IMR-90 (cell line): ENCODE data around the gene KCNMB2. TPM values are rescaled to one million over a fixed set of nuclear protein-coding genes. Genes with fewer than 3 reads are reported as not detected.

Source experiments
- ATAC-seq: fragments of 200-7000 bp; cut with Tn5 transposase; 2 replicates; pipeline ENCODE4 v1.9.1; 2020; ENCODE audit warnings: low read depth, mild to moderate bottlenecking, moderate library complexity
- BruUV-seq: library from RNA; stranded (reverse); fragments of 400-500 nt; replicated peaks from 2 replicates; lab custom pipeline; 2021; lab: Mats Ljungman, UMichigan
- CTCF ChIA-PET: fragments of 300-600 bp; formaldehyde crosslinking; extraction: SDS; loops from one replicate; lab custom pipeline; 2021; ENCODE audit warnings: antibody characterized with exemption; lab: Yijun Ruan, JAX
- POLR2A ChIA-PET: fragments of 300-600 bp; sonication (Branson Sonifier 250); formaldehyde crosslinking; loops from one replicate; lab custom pipeline; 2022; ENCODE audit warnings: antibody characterized with exemption; ENCODE audit not compliant: unreplicated experiment; lab: Charles Lee
- DNase-seq: peaks from one replicate; pipeline ENCODE4 v3.0.0; 2013
- H2AFZ ChIP-seq: replicated peaks from 2 replicates; pipeline ENCODE3; 2013; ENCODE audit warnings: low read length, mild to moderate bottlenecking; ENCODE audit not compliant: poor library complexity
- H2AK5ac ChIP-seq: 2 replicates; pipeline ENCODE4 v1.6.1; 2013; ENCODE audit warnings: low read depth, low read length, inconsistent platforms
- H2AK9ac ChIP-seq: replicated peaks from 2 replicates; pipeline ENCODE3; 2013; ENCODE audit warnings: mild to moderate bottlenecking, low read depth, low read length, moderate library complexity; ENCODE audit not compliant: poor library complexity
- H2BK120ac ChIP-seq: 2 replicates; pipeline ENCODE4 v1.6.1; 2013; ENCODE audit warnings: low read depth, low read length, inconsistent platforms
- H2BK15ac ChIP-seq: 3 replicates; pipeline ENCODE4 v1.6.1; 2013; ENCODE audit warnings: low read depth, low read length, inconsistent platforms
- H2BK20ac ChIP-seq: 2 replicates; pipeline ENCODE4 v1.6.1; 2013; ENCODE audit warnings: low read depth, mild to moderate bottlenecking, inconsistent platforms, low read length, moderate library complexity
- H2BK5ac ChIP-seq: 2 replicates; pipeline ENCODE4 v1.6.1; 2013; ENCODE audit warnings: mild to moderate bottlenecking, low read depth, low read length, inconsistent platforms; ENCODE audit not compliant: poor library complexity, severe bottlenecking
- H3K14ac ChIP-seq: replicated peaks from 2 replicates; pipeline ENCODE4 v1.6.1; 2013; ENCODE audit warnings: low read depth, low read length, inconsistent platforms
- H3K18ac ChIP-seq: 2 replicates; pipeline ENCODE4 v1.6.1; 2013; ENCODE audit warnings: low read depth, low read length, control low read depth
- H3K23ac ChIP-seq: 2 replicates; pipeline ENCODE4 v1.6.1; 2013; ENCODE audit warnings: low read depth, low read length, inconsistent platforms
- H3K27ac ChIP-seq: 2 replicates; pipeline ENCODE4 v1.5.1; 2013; ENCODE audit warnings: mild to moderate bottlenecking, control low read depth, low read length; ENCODE audit not compliant: insufficient read depth
- H3K27me3 ChIP-seq: 2 replicates; pipeline ENCODE4 v1.6.1; 2013; ENCODE audit warnings: low read length; ENCODE audit not compliant: control insufficient read depth, insufficient read depth
- H3K36me3 ChIP-seq: 2 replicates; pipeline ENCODE4 v1.6.1; 2013; ENCODE audit warnings: low read length, mixed read lengths; ENCODE audit not compliant: control insufficient read depth, insufficient read depth
- H3K4ac ChIP-seq: 2 replicates; pipeline ENCODE4 v1.6.1; 2013; ENCODE audit warnings: low read depth, low read length, inconsistent platforms
- H3K4me1 ChIP-seq: 2 replicates; pipeline ENCODE4 v1.6.1; 2013; ENCODE audit warnings: low read length, mixed read lengths; ENCODE audit not compliant: control insufficient read depth, insufficient read depth
- H3K4me2 ChIP-seq: 2 replicates; pipeline ENCODE4 v1.6.1; 2013; ENCODE audit warnings: low read depth, mild to moderate bottlenecking, control low read depth, low read length, moderate library complexity
- H3K4me3 ChIP-seq: 2 replicates; pipeline ENCODE4 v1.5.1; 2013; ENCODE audit warnings: low read depth, mild to moderate bottlenecking, control low read depth, low read length, moderate library complexity; ENCODE audit not compliant: insufficient read depth
- H3K56ac ChIP-seq: 2 replicates; pipeline ENCODE4 v1.6.1; 2013; ENCODE audit warnings: low read length, inconsistent platforms; ENCODE audit not compliant: insufficient read depth; ENCODE audit errors: extremely low read depth
- H3K79me1 ChIP-seq, 2 experiments: 2 replicates each; pipeline ENCODE4 v1.6.1; 2013; ENCODE audit warnings: low read length in 2 of 2, inconsistent platforms in 1 of 2, low read depth in 1 of 2
- H3K9ac ChIP-seq: 2 replicates; pipeline ENCODE4 v1.6.1; 2013; ENCODE audit warnings: low read depth, low read length, control low read depth
- H3K9me1 ChIP-seq: 2 replicates; pipeline ENCODE4 v1.6.1; 2013; ENCODE audit warnings: low read length, inconsistent platforms; ENCODE audit not compliant: insufficient read depth
- H3K9me3 ChIP-seq: 2 replicates; pipeline ENCODE4 v1.6.1; 2013; ENCODE audit warnings: low read length; ENCODE audit not compliant: control insufficient read depth, insufficient read depth
- H4K20me1 ChIP-seq: 2 replicates; pipeline ENCODE4 v1.6.1; 2013; ENCODE audit warnings: low read length, inconsistent platforms; ENCODE audit not compliant: insufficient read depth
- H4K5ac ChIP-seq: 2 replicates; pipeline ENCODE4 v1.6.1; 2013; ENCODE audit warnings: mild to moderate bottlenecking, low read depth, low read length, control low read depth
- H4K8ac ChIP-seq, 2 experiments: 2 replicates each; pipeline ENCODE4 v1.6.1; 2013; ENCODE audit warnings: low read depth in 2 of 2, low read length in 2 of 2, control low read depth in 1 of 2, inconsistent platforms in 1 of 2
- H4K91ac ChIP-seq: 2 replicates; pipeline ENCODE4 v1.6.1; 2013; ENCODE audit warnings: low read depth, low read length, inconsistent platforms; ENCODE audit not compliant: insufficient read depth
- BHLHE40 ChIP-seq: fragments of 150-350 bp; IDR thresholded peaks from 2 replicates; pipeline ENCODE4 v1.6.1; 2016; ENCODE audit warnings: mild to moderate bottlenecking, low read depth, low read length
- CHD1 ChIP-seq: IDR thresholded peaks from 2 replicates; pipeline ENCODE4 v1.6.1; 2012; ENCODE audit warnings: low read depth, low read length, improper control_type of control experiment
- CTCF ChIP-seq: conservative IDR thresholded peaks from 2 replicates; pipeline ENCODE4 v1.5.1; 2012; ENCODE audit warnings: mild to moderate bottlenecking, low read depth, low read length, improper control_type of control experiment
- MAFK ChIP-seq: IDR thresholded peaks from 2 replicates; pipeline ENCODE4 v1.6.1; 2012; ENCODE audit warnings: low read depth, low read length, improper control_type of control experiment
- POLR2A ChIP-seq: IDR thresholded peaks from 2 replicates; pipeline ENCODE4 v1.6.1; 2012; ENCODE audit warnings: mild to moderate bottlenecking, low read depth, low read length
- RFX5 ChIP-seq: IDR thresholded peaks from 2 replicates; pipeline ENCODE4 v1.8.0; 2012; ENCODE audit warnings: low read depth, mild to moderate bottlenecking, low read length, moderate library complexity
- SMC3 ChIP-seq: fragments of 150-350 bp; IDR thresholded peaks from 2 replicates; pipeline ENCODE4 v1.6.1; 2016; ENCODE audit warnings: low read depth, mild to moderate bottlenecking, antibody characterized with exemption, low read length, moderate library complexity
- WGBS, 2 experiments: methylation state at CpG; one replicate each; pipeline versions ENCODE4 v1.1.5 to v1.1.7; 2013; ENCODE audit warnings: missing lambda C conversion rate in 2 of 2; ENCODE audit not compliant: insufficient read length in 1 of 2; ENCODE audit errors: extremely low coverage in 2 of 2; 5-methylcytosine and 5-hydroxymethylcytosine counted together
- dilution Hi-C: fragments of 300-500 bp; cut with HindIII; formaldehyde crosslinking; loops from one replicate; pipeline ENCODE4 v1.14.3; 2018; ENCODE audit warnings: low sequenced_read_pairs; ENCODE audit not compliant: unreplicated experiment
- in situ Hi-C: fragments of 300-500 bp; cut with MboI; formaldehyde crosslinking; loops from 3 replicates; pipeline ENCODE4 v1.14.3; 2019; ENCODE audit warnings: low sequenced_read_pairs, inconsistent platforms, mixed read lengths
- intact Hi-C: fragments of 100-400 bp; cut with micrococcal nuclease; formaldehyde crosslinking; loops from 2 replicates; pipeline ENCODE4 v1.10.0; 2022
- polyA plus RNA-seq, 3 experiments: library from polyadenylated mRNA; depleted of rRNA; stranded (reverse); fragments of >200 nt; gene quantifications; 2 replicates each; pipeline ENCODE4 v1.2.3, GENCODE V29; 2012; ENCODE audit warnings: low replicate concordance in 1 of 3
- total RNA-seq: library from RNA; depleted of rRNA; stranded (reverse); fragments of >200 nt; gene quantifications from 2 replicates; pipeline ENCODE4 v1.2.3, GENCODE V29; 2012

KCNMB2 gene
- total and polyA plus RNA-seq, 2 of the 4 experiments (the other 2 are of a cell fraction), result not detected

GRCh38 chr3:178637802-178638201 is 101.6 kb downstream of the KCNMB2 start:
- Histone ChIP-seq H3K14ac (no peak overlapping the region), H3K79me1 (no peaks in the 10 kb centered on the region), H4K5ac (no peak overlapping the region), H2BK15ac (no peak overlapping the region), H2BK120ac (no peak overlapping the region), H2AFZ (no peak overlapping the region), H3K4me3 (no peak overlapping the region), H3K23ac (no peak overlapping the region), H3K4me2 (no peak overlapping the region), H2AK9ac (no peak overlapping the region), H4K91ac (no peak overlapping the region), H2BK20ac (no peak overlapping the region), H4K8ac (no peak overlapping the region), H2BK5ac (no peak overlapping the region), H2AK5ac (no peak overlapping the region), H3K27me3 (no peaks in the 10 kb centered on the region), H3K4me1 (no peaks in the 10 kb centered on the region), H3K36me3 (no peaks in the 10 kb centered on the region), H3K56ac (no peak overlapping the region), H3K4ac (no peak overlapping the region), H3K9me1 (no peaks in the 10 kb centered on the region), H3K18ac (no peak overlapping the region), H3K27ac (no peak overlapping the region), H4K20me1 (no peaks in the 10 kb centered on the region), H3K9ac (no peak overlapping the region), H3K9me3 (no peaks in the 10 kb centered on the region)
- CTCF ChIA-PET, result no interaction called here
- WGBS, 2 experiments, result no CpG with 5 or more reads among the region's 3 CpGs
- dilution Hi-C loops (no loop called here), in situ Hi-C loops (no loop called here), intact Hi-C loops (no loop called here)
- no peak for ATAC-seq
- no peak for DNase-seq
- no peak for TF ChIP-seq BHLHE40
- no peak for TF ChIP-seq SMC3
- TF ChIP-seq POLR2A, result no peak
- TF ChIP-seq RFX5, result no peak
- TF ChIP-seq CHD1, result no peak
- no peak for TF ChIP-seq CTCF
- no peak for TF ChIP-seq MAFK
- no TSS peak for BruUV-seq
- POLR2A ChIA-PET, result no interaction called here
